Activated T-cell treated with anti-CD3 and anti-CD28 coated beads, Interleukin-2, amount 50 U/mL, for 72 hours (primary cell): ENCODE data around the gene DROSHA. TPM values are rescaled to one million over a fixed set of nuclear protein-coding genes. Genes with fewer than 3 reads are reported as not detected.
"Not testable (repeated sequence)": the region's sequence is repeated elsewhere in the genome, so short reads cannot be mapped to it uniquely, and the experiment has no call there.

Experiments
- ATAC-seq, 2 donors: fragments of 150-1000 bp; cut with Tn5 transposase; replicated peaks in 1 of 2; 2 replicates each; pipeline ENCODE4 v1.10.0; 2021; ENCODE audit warnings: moderate library complexity in 2 of 2, mild to moderate bottlenecking in 1 of 2
- DNase-seq, 2 donors: peaks; one replicate each; pipeline ENCODE4 v3.0.0; 2021 to 2022; ENCODE audit warnings: mixed read lengths in 1 of 2
- H3K27ac Mint-ChIP-seq: one replicate; pipeline ENCODE4 v1.8.0; 2022; ENCODE audit warnings: mild to moderate bottlenecking, moderate library complexity, mixed read lengths
- H3K27me3 Mint-ChIP-seq: one replicate; pipeline ENCODE4 v1.8.0; 2022; ENCODE audit warnings: low read depth, mixed read lengths
- H3K36me3 Mint-ChIP-seq, 2 donors: one replicate each; pipeline ENCODE4 v1.8.0; 2022; ENCODE audit warnings: mixed read lengths in 2 of 2, mild to moderate bottlenecking in 1 of 2; ENCODE audit not compliant: insufficient read depth in 2 of 2
- H3K4me1 Mint-ChIP-seq: one replicate; pipeline ENCODE4 v1.8.0; 2022; ENCODE audit warnings: low read depth, mixed read lengths
- H3K4me3 Mint-ChIP-seq, 2 donors: one replicate each; pipeline ENCODE4 v1.8.0; 2022; ENCODE audit warnings: mild to moderate bottlenecking in 2 of 2, mixed read lengths in 2 of 2, moderate library complexity in 2 of 2
- H3K9me3 Mint-ChIP-seq, 2 donors: one replicate each; pipeline ENCODE4 v1.8.0; 2022; ENCODE audit warnings: mixed read lengths in 2 of 2
- total RNA-seq, 2 donors: library from RNA; stranded (reverse); gene quantifications; one replicate each; pipeline ENCODE4 v1.2.3, GENCODE V29; 2022

Gene DROSHA
- total RNA-seq, 2 donors from 2014 or later = 74.5 to 88.3 TPM

DNA sequence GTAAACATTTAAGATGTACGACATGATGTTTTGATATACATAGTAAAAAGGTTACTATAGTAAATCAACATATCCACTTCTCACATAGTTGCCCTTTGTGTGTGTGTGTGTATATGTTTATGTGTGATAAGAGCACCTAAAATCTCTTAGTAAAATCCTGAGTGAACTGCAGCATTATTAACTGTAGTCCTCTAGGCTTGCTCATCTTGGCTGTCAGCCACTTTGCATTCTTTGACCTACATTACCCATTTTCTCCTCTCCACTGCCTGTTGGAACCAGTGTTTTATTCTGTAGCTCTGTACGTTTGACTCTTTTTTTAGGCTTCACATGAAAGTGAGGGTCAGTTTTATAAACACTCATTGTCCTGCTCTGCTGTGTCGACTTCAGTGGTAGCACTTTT lies 24.6 kb upstream of the DROSHA start:
- Mint-ChIP-seq H3K36me3 (peaks cover 10 to 34% of the 10 kb centered on the region in 2 donors), H3K4me1 (peaks cover 31% of the 10 kb centered on the region), H3K9me3 (no peaks in the 10 kb centered on the region), H3K27ac (no peak overlapping the region), H3K4me3 (no peak overlapping the region), H3K27me3 (no peaks in the 10 kb centered on the region)
- DNase-seq (no peak), ATAC-seq (no peak)

DNA sequence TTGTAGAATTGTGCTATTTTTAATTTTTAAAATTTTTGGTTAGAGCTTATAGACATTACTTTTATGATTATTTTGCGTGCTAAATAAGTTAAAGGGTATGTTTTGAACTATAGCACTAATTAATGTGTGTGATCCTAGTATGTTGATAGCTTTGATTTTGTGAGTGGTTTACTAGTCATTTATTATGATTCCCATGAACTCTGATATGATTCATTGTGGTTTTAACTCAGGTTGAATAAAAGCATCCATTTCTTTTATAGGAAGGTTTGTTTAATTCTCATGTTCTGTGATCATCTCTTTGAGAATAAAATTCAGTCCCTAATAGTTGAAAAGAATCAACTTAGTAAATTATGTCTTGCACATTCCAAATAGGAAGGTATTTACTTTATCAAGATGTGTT lies 22.7 kb upstream of the DROSHA start:
- peaks cover 31% of the 10 kb centered on the region for H3K4me1 Mint-ChIP-seq
- DNase-seq (no peak), ATAC-seq (no peak)
- H3K9me3 Mint-ChIP-seq = no peaks in the 10 kb centered on the region
- H3K4me3 Mint-ChIP-seq = no peak overlapping the region
- peak overlapping the region; percentile 64 for H3K27ac Mint-ChIP-seq
- H3K27me3 Mint-ChIP-seq = no peaks in the 10 kb centered on the region
- H3K36me3 Mint-ChIP-seq = peaks cover 12 to 34% of the 10 kb centered on the region in 2 donors

DNA sequence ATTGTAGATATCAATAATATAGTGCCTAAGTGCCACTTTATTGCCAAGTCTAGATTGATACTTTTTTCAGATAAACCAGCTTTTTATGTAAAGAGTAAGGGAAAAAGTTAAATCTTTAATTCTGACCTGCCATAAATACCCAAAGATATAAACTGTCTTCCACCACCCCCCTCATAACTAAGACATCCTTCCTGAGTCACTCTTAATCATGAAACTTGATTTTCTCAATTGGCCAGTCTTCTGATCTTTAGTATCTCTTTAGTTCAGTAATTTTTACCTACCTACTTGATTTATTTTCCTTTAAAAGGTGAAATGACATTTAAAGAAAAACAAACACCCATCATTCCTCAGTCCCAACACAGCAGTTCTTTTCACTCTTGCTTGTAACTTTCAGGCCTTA lies 22.0 kb upstream of the DROSHA start:
- no peaks in the 10 kb centered on the region for H3K9me3 Mint-ChIP-seq
- peaks cover 12 to 34% of the 10 kb centered on the region in 2 donors for H3K36me3 Mint-ChIP-seq
- no peaks in the 10 kb centered on the region for H3K27me3 Mint-ChIP-seq
- peak overlapping the region; percentile 64 for H3K27ac Mint-ChIP-seq
- H3K4me1 Mint-ChIP-seq = peaks cover 31% of the 10 kb centered on the region
- DNase-seq = no peak
- H3K4me3 Mint-ChIP-seq = no peak overlapping the region
- ATAC-seq = no peak

DNA sequence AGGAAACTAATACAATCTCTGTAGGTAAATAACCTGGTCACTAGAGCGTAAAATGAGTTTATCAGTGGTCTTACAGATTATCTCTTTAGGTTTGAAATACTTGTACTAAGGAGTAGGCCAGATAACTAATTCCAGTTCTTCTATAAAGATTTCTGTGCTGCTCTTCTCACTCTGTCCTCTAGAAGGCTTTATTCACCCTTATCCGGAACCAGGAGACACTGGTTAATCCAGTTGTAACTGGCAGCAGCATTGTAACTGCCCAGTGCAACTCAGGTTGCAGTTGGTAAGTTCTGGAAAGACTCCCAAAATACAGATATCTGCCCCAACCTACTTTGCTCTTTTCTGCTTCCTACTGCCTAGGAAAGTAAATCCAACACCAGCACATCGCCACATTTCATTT lies 20.0 kb upstream of the DROSHA start:
- ATAC-seq (no peak), DNase-seq (no peak)
- H3K27me3 Mint-ChIP-seq = no peaks in the 10 kb centered on the region
- H3K9me3 Mint-ChIP-seq = no peaks in the 10 kb centered on the region
- H3K36me3 Mint-ChIP-seq = peaks cover 11 to 37% of the 10 kb centered on the region in 2 donors
- H3K4me1 Mint-ChIP-seq = peaks cover 16% of the 10 kb centered on the region
- no peak overlapping the region for H3K4me3 Mint-ChIP-seq
- H3K27ac Mint-ChIP-seq = peak overlapping the region; percentile 20

DNA sequence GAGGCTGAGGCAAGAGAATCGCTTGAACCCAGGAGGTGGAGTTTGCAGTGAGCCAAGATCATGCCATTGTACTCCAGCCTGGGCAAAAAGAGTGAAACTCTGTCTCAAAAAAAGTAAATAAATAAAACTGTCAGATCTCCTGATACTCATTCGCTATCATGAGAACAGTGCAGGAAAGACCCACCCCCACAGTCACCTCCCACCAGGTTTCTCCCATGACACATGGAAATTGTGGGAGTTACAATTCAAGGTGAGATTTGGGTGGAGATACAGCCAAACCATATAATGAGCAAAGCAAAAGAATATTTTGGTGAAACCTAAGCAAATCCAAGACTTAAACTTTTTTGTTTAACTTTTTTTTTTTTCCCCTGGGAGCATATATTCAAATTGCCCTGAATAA lies 17.2 kb upstream of the DROSHA start:
- not testable (repeated sequence) for H3K27me3 Mint-ChIP-seq, H3K4me1 Mint-ChIP-seq

DNA sequence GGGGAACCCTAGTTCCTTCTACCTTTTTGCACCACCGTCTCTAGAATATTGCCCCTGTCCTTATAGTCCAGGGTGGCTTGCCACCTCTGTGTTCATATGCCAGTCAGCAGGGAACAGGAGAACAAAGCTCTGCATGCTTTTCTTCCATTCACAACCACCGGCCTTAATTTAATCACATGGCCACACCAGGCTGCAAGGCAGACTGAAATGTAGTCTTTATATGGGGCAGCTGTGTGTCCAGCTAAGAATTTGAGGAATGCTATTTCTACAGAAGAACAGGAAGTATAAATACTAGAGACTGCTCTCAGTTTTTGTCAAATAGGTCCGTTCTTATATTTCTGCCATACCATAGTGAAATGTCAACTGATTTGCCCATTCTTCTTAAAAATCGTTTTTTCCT lies 6.0 kb upstream of the DROSHA start:
- Mint-ChIP-seq H3K36me3 (peaks cover 0 to 9% of the 10 kb centered on the region in 2 donors), H3K9me3 (no peaks in the 10 kb centered on the region), H3K4me1 (peaks cover 22% of the 10 kb centered on the region), H3K27me3 (no peaks in the 10 kb centered on the region), H3K4me3 (no peak overlapping the region), H3K27ac (no peak overlapping the region)
- DNase-seq (no peak), ATAC-seq (no peak)

More for the DNA sequence above, 17.2 kb upstream of the DROSHA start:
- DNase-seq, H3K9me3 Mint-ChIP-seq, H3K4me3 Mint-ChIP-seq, ATAC-seq, H3K27ac Mint-ChIP-seq: not testable (repeated sequence)
- H3K36me3 Mint-ChIP-seq = peaks cover 12 to 41% of the 10 kb centered on the region in 2 donors

DNA sequence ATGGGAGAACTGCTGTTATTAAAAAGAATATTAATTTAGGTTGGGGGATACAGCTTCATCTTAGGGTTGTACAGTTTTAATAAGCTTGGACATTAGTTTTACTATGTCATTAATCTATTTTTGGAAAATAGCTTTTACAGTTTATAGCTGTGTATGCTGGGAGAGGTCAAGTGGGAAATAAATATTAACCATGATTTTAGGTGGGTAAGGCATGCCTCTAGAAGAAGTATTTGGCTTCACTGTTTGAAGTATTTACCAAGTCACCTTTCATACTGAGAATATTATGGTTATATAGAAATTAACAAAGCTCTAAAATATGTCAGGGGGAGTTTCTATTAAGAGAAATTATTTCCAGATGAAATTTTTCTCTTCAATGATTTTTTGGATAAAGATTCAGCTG lies 5.5 kb upstream of the DROSHA start:
- H3K36me3 Mint-ChIP-seq = peaks cover 0 to 4% of the 10 kb centered on the region in 2 donors
- DNase-seq (no peak), ATAC-seq (no peak)
- no peaks in the 10 kb centered on the region for H3K9me3 Mint-ChIP-seq
- H3K4me3 Mint-ChIP-seq = no peak overlapping the region
- peak overlapping the region; percentile 82 for H3K27ac Mint-ChIP-seq
- peaks cover 23% of the 10 kb centered on the region for H3K4me1 Mint-ChIP-seq
- H3K27me3 Mint-ChIP-seq = no peaks in the 10 kb centered on the region

DNA sequence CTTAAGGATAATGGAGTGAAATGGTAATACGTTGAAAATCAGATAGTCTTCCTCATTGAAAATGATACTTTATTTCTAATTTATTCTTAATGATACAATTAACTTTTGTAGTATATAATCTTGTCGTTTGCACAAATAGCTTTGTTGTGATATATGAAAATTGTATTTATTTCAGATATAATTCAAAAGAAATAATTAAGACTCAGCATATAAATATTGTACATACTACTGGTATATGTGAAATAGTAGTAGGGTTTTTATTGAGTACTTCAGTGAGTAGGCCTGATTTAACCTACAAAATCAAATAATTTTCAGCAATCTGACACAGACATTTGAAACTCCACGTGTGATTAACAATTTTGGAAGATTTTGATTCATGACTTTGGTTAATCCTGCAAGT lies 5.0 kb upstream of the DROSHA start:
- H3K36me3 Mint-ChIP-seq = peaks cover 0 to 4% of the 10 kb centered on the region in 2 donors
- H3K4me1 Mint-ChIP-seq = peaks cover 23% of the 10 kb centered on the region
- no peak overlapping the region for H3K4me3 Mint-ChIP-seq
- peak overlapping the region; percentile 82 for H3K27ac Mint-ChIP-seq
- no peaks in the 10 kb centered on the region for H3K27me3 Mint-ChIP-seq
- no peaks in the 10 kb centered on the region for H3K9me3 Mint-ChIP-seq
- ATAC-seq = no peak
- DNase-seq = no peak

DNA sequence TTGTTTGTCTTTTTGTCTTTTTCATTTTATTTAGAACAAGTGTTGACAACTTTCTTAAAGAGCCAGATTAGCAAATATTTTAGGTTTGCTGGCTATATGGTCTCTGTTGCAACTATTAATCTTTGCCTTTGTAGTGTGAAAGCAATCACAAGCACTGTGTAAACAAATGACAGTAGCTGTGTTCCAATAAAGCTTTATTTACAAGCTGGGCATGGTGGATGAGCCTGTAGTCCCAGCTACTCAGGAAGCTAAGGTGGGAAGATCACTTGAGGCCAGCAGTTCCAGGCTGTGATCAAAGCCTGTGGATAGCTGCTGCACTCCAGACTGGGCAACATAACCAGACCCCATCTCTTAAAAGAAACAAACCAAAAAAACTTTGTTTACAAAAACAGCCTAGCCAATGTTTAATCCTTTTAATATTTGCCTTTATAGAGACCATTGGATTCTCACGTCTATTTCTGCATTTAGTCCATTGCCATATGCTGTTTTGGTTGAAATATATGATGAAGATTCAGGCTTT lies 2.7 kb upstream of the DROSHA start:
- ATAC-seq = no peak
- DNase-seq = no peak
- peak overlapping the region; percentile 65 for H3K27ac Mint-ChIP-seq
- H3K27me3 Mint-ChIP-seq = no peaks in the 10 kb centered on the region
- H3K9me3 Mint-ChIP-seq = no peaks in the 10 kb centered on the region
- H3K4me1 Mint-ChIP-seq = peaks cover 42% of the 10 kb centered on the region
- H3K36me3 Mint-ChIP-seq = peaks cover 2 to 3% of the 10 kb centered on the region in 2 donors
- H3K4me3 Mint-ChIP-seq = peak overlapping the region; percentile 59 to 94

DNA sequence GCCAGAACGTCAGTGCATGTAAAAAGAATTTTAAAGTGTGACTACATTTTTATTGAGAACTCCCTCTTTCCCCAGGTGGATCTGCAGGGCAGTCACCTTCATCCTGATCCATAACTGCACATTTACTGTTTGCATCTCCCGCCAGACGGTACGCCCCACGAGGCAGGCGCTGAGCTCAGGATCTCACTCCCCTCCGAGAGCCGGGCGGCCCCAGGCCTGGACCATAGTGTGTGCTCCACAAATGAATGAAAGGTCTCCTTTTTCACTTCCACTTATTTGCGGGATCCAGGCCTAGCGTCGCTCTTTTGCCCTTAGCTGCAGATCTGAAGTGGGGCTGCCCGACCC lies 378 bp downstream of the DROSHA start:
- H3K27me3 Mint-ChIP-seq = no peaks in the 10 kb centered on the region
- peak overlapping the region; percentile 99 for H3K27ac Mint-ChIP-seq
- H3K4me1 Mint-ChIP-seq = peaks cover 61% of the 10 kb centered on the region

DNA sequence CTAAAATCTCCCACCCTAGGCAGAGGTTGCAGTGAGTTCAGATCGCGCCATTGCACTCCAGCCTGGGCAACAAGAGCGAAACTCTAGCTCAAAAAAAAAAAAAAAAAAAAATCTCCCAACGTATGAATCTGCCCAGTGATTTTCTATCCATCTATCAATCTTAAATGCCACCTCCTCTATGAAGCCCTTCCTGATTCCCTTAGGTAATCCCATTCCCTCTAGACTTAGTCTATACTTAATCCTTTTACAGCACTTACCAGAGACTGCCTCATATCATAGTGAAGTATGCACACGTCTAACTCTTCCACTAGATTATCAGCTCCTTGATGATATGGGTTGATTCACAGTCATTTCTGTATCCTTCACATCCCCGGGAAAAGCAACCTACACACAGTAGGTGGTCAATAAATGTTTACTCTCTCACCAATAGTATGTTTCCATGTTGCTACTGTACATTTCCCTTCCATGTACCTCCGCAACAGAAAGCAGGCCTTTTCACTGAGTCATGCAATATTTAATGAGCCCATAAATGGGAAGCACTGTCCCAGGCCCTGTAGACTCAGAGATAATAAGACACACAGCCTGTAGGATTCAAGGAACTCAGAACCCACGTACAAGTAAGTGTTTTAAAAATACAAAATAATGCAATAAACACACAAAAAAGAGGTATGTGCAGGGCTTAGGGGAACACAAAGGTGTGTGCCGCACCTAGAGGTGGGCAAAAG lies 1.2 kb downstream of the DROSHA start:
- H3K36me3 Mint-ChIP-seq = peaks cover 13 to 21% of the 10 kb centered on the region in 2 donors
- H3K27ac Mint-ChIP-seq = peak overlapping the region; percentile 99
- H3K4me1 Mint-ChIP-seq = peaks cover 61% of the 10 kb centered on the region
- DNase-seq = no peak
- no peaks in the 10 kb centered on the region for H3K27me3 Mint-ChIP-seq
- ATAC-seq = no peak
- H3K4me3 Mint-ChIP-seq = peak overlapping the region; percentile 94
- no peaks in the 10 kb centered on the region for H3K9me3 Mint-ChIP-seq

More for the DNA sequence above, 378 bp downstream of the DROSHA start:
- peak; percentile 30 to 40 for ATAC-seq
- H3K36me3 Mint-ChIP-seq = peaks cover 9 to 16% of the 10 kb centered on the region in 2 donors
- peak overlapping the region; percentile 94 for H3K4me3 Mint-ChIP-seq
- DNase-seq = peak; percentile 20 to 21
- no peaks in the 10 kb centered on the region for H3K9me3 Mint-ChIP-seq

DNA sequence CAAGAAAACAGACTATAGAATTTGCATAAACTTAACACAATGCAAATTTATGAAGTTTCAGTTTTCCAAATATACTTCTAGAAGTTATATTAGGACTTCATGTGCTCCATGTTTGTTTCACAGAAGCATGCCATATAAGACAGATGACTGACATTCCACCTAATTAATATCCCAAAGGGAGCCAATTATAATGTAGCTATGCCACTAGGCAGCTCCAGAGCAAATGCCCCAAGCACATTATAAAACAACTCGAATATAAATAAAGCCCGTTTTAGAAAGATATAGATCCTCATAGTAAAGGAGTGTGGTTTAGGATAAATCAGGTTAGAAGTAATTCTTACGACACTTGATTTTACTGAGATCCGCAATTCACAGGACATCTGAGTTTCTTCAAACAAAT lies 8.9 kb downstream of the DROSHA start:
- H3K36me3 Mint-ChIP-seq = peaks cover 7 to 22% of the 10 kb centered on the region in 2 donors
- ATAC-seq = no peak
- H3K9me3 Mint-ChIP-seq = no peaks in the 10 kb centered on the region

DNA sequence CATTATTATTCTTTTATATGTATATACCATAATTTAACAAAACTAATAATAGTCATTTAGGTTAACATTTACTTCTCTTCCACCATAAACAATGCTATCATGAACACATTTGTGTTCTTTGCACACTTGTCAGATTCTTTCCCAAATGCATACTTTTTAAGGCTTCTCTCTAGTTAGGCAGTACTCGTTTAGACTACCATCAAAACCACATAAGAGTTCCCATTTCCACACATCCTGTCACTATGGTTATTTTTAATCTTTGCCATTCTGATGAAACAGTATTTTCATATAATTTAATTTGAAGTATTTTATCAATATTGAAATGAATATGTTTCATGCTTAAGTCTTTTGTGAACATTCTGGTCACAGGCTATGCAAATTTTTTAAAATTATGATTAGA lies 15.1 kb downstream of the DROSHA start:
- DNase-seq (no peak), ATAC-seq (no peak)
- no peaks in the 10 kb centered on the region for H3K27me3 Mint-ChIP-seq
- H3K36me3 Mint-ChIP-seq = peaks cover 5 to 15% of the 10 kb centered on the region in 2 donors
- H3K27ac Mint-ChIP-seq = no peak overlapping the region
- no peaks in the 10 kb centered on the region for H3K4me1 Mint-ChIP-seq
- H3K9me3 Mint-ChIP-seq = no peaks in the 10 kb centered on the region
- H3K4me3 Mint-ChIP-seq = no peak overlapping the region

More for the DNA sequence above, 8.9 kb downstream of the DROSHA start:
- Mint-ChIP-seq H3K4me1 (peaks cover 7% of the 10 kb centered on the region), H3K4me3 (no peak overlapping the region), H3K27me3 (no peaks in the 10 kb centered on the region), H3K27ac (no peak overlapping the region)
- no peak for DNase-seq

DNA sequence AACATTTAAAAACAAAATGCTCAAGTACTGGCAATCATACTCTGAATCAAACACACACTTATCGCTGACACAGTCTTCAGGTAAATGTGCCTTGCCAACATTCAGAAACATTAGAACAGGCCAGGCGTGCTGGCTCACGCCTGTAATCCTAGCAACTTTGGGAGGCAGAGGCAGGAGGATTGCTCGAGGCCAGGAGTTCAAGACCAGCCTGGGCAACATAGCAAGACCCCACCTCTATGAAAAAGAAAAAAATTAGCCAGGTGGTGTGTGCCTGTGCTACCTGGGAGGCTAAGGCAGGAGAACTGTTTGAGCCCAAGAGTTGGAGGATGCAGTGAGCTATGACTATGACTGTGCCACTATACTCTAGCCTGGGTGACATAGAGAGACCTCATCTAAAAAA lies 20.6 kb downstream of the DROSHA start:
- DNase-seq (no peak), ATAC-seq (no peak)
- Mint-ChIP-seq H3K4me3 (no peak overlapping the region), H3K27me3 (no peaks in the 10 kb centered on the region), H3K9me3 (no peaks in the 10 kb centered on the region), H3K36me3 (peaks cover 15 to 21% of the 10 kb centered on the region in 2 donors), H3K4me1 (no peaks in the 10 kb centered on the region), H3K27ac (no peak overlapping the region)
